Activated CD8-positive, alpha-beta T cell treated with anti-CD3 and anti-CD28 coated beads for 36 hours (primary cell): ENCODE results near the gene OXT. TPM values are rescaled to one million over a fixed set of nuclear protein-coding genes. Genes with fewer than 3 reads are reported as not detected.
A peak's percentile ranks its signal among the peaks of the same experiment; 100 is the strongest.

Experiments used
- ATAC-seq: fragments of 200-7000 bp; cut with Tn5 transposase; one replicate; pipeline ENCODE4 v1.10.0; 2021; ENCODE audit warnings: mild to moderate bottlenecking, moderate library complexity
- CTCF ChIA-PET: fragments of 350-600 bp; sonication (Branson Sonifier 250); formaldehyde crosslinking; loops from one replicate; lab custom pipeline; 2021; ENCODE audit warnings: antibody characterized with exemption; lab: Charles Lee
- POLR2A ChIA-PET: fragments of 350-600 bp; sonication (Branson Sonifier 250); formaldehyde crosslinking; loops from one replicate; lab custom pipeline; 2021; ENCODE audit warnings: antibody characterized with exemption; lab: Charles Lee
- DNase-seq: peaks from one replicate; pipeline ENCODE4 v3.0.0-alpha.2; 2020
- H3K27ac Mint-ChIP-seq: one replicate; pipeline ENCODE4 v1.8.0; 2021; ENCODE audit warnings: mild to moderate bottlenecking, mixed read lengths
- H3K27me3 Mint-ChIP-seq: one replicate; pipeline ENCODE4 v1.8.0; 2021; ENCODE audit warnings: mixed read lengths
- H3K36me3 Mint-ChIP-seq: one replicate; pipeline ENCODE4 v1.8.0; 2021; ENCODE audit warnings: low read depth, mixed read lengths
- H3K4me1 Mint-ChIP-seq: one replicate; pipeline ENCODE4 v1.8.0; 2021; ENCODE audit warnings: low read depth, mixed read lengths
- H3K4me3 Mint-ChIP-seq: one replicate; pipeline ENCODE4 v1.8.0; 2021; ENCODE audit warnings: mild to moderate bottlenecking, moderate library complexity, mixed read lengths
- H3K9me3 Mint-ChIP-seq: one replicate; pipeline ENCODE4 v1.8.0; 2021; ENCODE audit warnings: mixed read lengths
- intact Hi-C: fragments of 100-400 bp; cut with micrococcal nuclease; formaldehyde crosslinking; loops from one replicate; pipeline ENCODE4 v1.10.0; 2022
- total RNA-seq, 2 experiments: library from RNA; stranded (reverse); gene quantifications; one replicate each; pipeline ENCODE4 v1.2.3, GENCODE V29; 2021
- TF ChIP-seq, protein P1 (sequence below): fragments of 200-600 bp; IDR thresholded peaks from one replicate; pipeline ENCODE4 v1.8.0; 2022; ENCODE audit warnings: antibody characterized with exemption, mild to moderate bottlenecking

Gene OXT
- total RNA-seq, 2 experiments from 2014 or later = not detected

DNA sequence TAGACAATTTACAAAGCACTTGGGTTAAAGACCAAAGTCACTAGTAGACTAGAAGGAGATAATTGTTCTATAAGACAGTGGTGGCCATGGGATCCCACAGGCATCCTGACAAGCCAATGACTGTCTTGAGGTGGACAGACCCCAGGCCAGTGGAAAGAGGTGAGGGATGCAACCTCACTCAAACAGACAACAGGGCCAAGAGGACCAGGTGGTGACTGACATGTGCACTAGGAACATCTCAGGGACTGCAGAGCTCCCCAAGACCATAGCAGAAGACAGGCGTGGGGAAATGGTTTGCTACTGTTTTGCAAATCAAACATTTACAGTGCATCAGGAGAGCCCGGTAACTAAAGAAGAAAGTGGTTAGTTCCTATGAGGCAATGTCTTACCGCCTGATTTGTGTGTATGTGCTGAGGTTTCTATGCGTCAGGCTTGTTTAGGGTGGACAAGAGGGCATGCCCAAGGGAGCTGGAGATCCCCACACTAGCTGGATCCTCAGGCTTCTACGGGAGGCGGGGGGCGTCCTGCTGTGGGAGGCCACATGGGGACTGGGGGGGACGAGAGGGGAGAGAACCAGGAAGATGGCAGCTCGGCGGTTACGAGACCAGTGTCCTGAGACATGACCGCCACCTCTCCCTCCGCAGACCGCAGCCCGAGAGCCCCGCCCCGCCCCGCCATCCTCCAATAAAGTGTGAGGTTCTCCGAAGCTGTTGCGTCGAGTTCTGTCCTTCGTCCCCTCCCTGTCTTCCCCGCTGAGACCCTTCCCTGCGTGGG lies 26.2 kb upstream of the OXT start:
- ATAC-seq (peak; percentile 38), DNase-seq (peak; percentile 65)
- H3K4me3 Mint-ChIP-seq = peak overlapping the region; percentile 85
- POLR2A ChIA-PET = interaction anchor here (0.5 to 1.6 kb wide), 8 partner anchors 9 to 180 kb away, joined by 3 to 5 read pairs (median 3); partner anchors contain the start of gene OXT
- H3K36me3 Mint-ChIP-seq = peaks cover 32% of the 10 kb centered on the region
- TF ChIP-seq, protein P1, sequence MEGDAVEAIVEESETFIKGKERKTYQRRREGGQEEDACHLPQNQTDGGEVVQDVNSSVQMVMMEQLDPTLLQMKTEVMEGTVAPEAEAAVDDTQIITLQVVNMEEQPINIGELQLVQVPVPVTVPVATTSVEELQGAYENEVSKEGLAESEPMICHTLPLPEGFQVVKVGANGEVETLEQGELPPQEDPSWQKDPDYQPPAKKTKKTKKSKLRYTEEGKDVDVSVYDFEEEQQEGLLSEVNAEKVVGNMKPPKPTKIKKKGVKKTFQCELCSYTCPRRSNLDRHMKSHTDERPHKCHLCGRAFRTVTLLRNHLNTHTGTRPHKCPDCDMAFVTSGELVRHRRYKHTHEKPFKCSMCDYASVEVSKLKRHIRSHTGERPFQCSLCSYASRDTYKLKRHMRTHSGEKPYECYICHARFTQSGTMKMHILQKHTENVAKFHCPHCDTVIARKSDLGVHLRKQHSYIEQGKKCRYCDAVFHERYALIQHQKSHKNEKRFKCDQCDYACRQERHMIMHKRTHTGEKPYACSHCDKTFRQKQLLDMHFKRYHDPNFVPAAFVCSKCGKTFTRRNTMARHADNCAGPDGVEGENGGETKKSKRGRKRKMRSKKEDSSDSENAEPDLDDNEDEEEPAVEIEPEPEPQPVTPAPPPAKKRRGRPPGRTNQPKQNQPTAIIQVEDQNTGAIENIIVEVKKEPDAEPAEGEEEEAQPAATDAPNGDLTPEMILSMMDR = no peak
- intact Hi-C loops = loop anchor here (5.0 kb wide), 1 partner anchor 72 kb away; no protein-coding TSS in a partner anchor
- peaks cover 16% of the 10 kb centered on the region for H3K4me1 Mint-ChIP-seq
- H3K27me3 Mint-ChIP-seq = no peaks in the 10 kb centered on the region
- H3K9me3 Mint-ChIP-seq = no peaks in the 10 kb centered on the region
- CTCF ChIA-PET = interaction anchor here (0.8 to 0.9 kb wide), 2 partner anchors 8 to 180 kb away, joined by 3 read pairs; no protein-coding TSS in a partner anchor
- peak overlapping the region; percentile 78 for H3K27ac Mint-ChIP-seq

DNA sequence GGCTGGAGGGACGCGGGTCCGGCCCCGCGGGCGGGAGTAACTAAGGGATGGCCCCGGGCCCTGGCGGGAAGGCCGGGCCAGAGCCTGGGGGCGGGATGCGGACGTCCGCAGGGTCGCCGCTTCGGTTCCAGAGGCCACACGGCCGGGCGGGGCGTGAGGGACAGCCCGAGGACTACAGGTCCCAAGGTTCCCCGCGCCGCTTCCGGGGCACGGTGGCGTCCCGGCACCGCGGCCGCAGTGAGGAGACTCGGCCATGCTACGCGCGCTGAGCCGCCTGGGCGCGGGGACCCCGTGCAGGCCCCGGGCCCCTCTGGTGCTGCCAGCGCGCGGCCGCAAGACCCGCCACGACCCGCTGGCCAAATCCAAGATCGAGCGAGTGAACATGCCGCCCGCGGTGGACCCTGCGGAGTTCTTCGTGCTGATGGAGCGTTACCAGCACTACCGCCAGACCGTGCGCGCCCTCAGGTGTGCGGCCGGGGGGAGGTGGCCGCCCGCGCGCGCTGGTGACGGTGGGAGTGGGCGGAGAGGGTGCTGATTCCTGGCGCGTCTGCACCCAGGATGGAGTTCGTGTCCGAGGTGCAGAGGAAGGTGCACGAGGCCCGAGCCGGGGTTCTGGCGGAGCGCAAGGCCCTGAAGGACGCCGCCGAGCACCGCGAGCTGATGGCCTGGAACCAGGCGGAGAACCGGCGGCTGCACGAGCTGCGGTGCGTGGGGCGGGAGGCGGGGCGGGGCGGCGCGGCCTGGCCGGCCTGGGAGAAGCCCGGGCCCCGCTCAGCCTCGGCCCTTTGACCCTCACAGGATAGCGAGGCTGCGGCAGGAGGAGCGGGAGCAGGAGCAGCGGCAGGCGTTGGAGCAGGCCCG lies 25.4 kb upstream of the OXT start, which contains the start of gene MRPS26:
Gene MRPS26 (plus strand): TSS at position 237 of the 861 bp plus-strand sequence. CDS start 17 bp downstream, at position 254.
- CTCF ChIA-PET = interaction anchor here (0.8 to 0.9 kb wide), 2 partner anchors 8 to 181 kb away, joined by 3 read pairs; no protein-coding TSS in a partner anchor
- H3K36me3 Mint-ChIP-seq = peaks cover 33% of the 10 kb centered on the region

DNA sequence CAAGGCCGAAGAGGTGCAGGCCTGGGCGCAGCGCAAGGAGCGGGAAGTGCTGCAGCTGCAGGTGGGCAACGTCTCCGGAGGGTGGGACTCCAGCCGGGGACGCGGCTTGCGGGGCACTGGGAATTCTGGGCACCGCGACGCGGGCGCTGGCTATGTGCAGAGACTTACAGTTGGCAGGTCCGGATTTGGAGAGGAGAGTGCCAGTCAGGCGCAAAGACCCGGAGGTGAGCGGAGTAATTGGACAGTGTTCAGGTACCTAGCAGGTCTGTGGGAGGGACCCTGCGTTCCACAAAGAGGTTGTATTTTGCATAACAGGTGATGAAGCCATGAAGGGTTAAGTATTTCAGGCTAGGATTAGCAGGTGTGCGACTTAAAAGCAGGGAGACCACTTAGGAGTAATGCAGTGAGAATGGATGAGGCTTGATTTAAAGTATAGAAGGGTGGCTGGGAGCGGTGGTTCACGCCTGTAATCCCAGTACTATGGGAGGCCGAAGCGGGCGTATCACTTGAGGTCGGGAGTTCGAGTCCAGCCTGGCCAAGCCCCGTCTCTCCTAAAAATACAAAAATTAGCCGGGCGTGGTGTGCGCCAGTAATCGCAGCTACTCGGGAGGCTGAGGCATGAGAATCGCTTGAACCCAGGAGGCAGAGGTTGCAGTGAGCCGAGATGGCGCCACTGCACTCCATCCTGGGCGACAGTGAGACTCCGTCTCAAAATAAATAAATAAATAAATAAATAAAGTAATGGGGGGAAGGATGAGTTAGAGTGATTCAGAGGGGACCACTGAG lies 24.6 kb upstream of the OXT start:
- ChIA-PET CTCF (no interaction called here), POLR2A (interaction anchor here (0.6 to 1.5 kb wide), 5 partner anchors 62 to 588 kb away, joined by 3 to 5 read pairs (median 3); no protein-coding TSS in a partner anchor)
- H3K4me1 Mint-ChIP-seq = peaks cover 20% of the 10 kb centered on the region
- TF ChIP-seq, protein P1 = no peak
- H3K36me3 Mint-ChIP-seq = peaks cover 33% of the 10 kb centered on the region
- no peaks in the 10 kb centered on the region for H3K27me3 Mint-ChIP-seq
- ATAC-seq (no peak), DNase-seq (peak; percentile 22)
- peak overlapping the region; percentile 67 for H3K27ac Mint-ChIP-seq
- H3K4me3 Mint-ChIP-seq = peak overlapping the region; percentile 85
- intact Hi-C loops = loop anchor here (5.0 kb wide), 1 partner anchor 70 kb away; no protein-coding TSS in a partner anchor
- no peaks in the 10 kb centered on the region for H3K9me3 Mint-ChIP-seq

More for the DNA sequence above, 25.4 kb upstream of the OXT start, which contains the start of gene MRPS26:
- ATAC-seq = peak; percentile 94
- peaks cover 20% of the 10 kb centered on the region for H3K4me1 Mint-ChIP-seq
- H3K27me3 Mint-ChIP-seq = no peaks in the 10 kb centered on the region
- peak within 1 kb of the TSS; percentile 85 for H3K4me3 Mint-ChIP-seq
- H3K27ac Mint-ChIP-seq = peak within 1 kb of the TSS; percentile 78
- DNase-seq = peak; percentile 89
- TF ChIP-seq, protein P1 = no peak
- POLR2A ChIA-PET = interaction anchor here (0.6 to 1.6 kb wide), 7 partner anchors 10 to 587 kb away, joined by 3 to 5 read pairs (median 3); no protein-coding TSS in a partner anchor
- no peaks in the 10 kb centered on the region for H3K9me3 Mint-ChIP-seq
- intact Hi-C loops = loop anchor here (5.0 kb wide), 1 partner anchor 71 kb away; no protein-coding TSS in a partner anchor
